Stimulated activated CD8-positive, alpha-beta memory T cell treated with anti-CD3 and anti-CD28 coated beads, Interleukin-4, amount 100 ng/mL, for 48 hours (primary cell): ENCODE data around the gene CCDC57.

Source experiments
- DNase-seq: peaks from one replicate; pipeline ENCODE4 v3.0.0-alpha.2; 2020

Gene CCDC57

DNA sequence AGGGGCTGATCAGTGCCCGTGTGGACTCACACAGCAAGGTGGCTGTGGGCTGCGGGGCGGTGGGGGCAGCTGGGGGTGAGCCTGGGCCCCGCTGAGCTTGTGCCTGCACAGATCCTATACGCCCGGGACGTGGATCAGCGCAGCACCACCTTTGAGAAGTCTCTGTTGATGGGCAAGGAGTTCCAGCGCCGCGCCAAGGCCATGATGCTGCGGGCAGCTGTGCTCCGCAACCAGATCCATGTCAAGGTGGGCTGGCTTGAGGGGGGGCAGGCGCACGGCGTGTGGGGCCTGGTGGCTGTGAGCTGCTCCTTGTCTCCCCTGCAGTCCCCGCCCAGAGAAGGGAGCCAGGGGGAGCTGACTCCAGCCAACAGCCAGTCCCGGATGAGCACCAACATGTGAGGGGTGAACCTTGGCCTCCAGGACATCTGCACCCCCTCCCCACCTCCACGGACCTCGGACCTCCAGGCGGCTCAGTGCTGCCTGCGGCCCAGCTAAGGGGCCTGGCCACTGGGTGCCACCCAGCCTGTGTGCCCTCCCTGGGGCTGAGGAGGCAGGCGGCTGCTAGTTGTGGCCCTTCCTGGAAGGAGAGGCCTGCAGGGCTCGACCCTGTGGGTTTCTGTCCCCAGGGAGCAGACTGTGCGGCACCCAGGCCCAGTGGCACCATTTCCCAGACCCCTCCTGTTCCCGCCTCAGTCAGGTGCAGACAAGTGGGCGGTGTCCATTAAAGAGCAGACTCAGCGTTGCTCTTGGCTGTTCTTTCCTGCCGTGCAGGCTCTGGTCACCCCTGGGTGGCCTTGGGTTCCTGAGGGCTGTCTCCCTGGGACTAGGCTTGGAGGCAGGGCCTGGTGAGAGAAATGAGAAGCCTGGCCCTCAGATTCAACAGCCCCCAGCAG is 155.7 kb downstream of the CCDC57 start:
- no peak for DNase-seq

- DNase-seq, result no peak
Measured at GRCh38 chr17:82055965-82056728, 156.5 kb downstream of the CCDC57 start.

DNA sequence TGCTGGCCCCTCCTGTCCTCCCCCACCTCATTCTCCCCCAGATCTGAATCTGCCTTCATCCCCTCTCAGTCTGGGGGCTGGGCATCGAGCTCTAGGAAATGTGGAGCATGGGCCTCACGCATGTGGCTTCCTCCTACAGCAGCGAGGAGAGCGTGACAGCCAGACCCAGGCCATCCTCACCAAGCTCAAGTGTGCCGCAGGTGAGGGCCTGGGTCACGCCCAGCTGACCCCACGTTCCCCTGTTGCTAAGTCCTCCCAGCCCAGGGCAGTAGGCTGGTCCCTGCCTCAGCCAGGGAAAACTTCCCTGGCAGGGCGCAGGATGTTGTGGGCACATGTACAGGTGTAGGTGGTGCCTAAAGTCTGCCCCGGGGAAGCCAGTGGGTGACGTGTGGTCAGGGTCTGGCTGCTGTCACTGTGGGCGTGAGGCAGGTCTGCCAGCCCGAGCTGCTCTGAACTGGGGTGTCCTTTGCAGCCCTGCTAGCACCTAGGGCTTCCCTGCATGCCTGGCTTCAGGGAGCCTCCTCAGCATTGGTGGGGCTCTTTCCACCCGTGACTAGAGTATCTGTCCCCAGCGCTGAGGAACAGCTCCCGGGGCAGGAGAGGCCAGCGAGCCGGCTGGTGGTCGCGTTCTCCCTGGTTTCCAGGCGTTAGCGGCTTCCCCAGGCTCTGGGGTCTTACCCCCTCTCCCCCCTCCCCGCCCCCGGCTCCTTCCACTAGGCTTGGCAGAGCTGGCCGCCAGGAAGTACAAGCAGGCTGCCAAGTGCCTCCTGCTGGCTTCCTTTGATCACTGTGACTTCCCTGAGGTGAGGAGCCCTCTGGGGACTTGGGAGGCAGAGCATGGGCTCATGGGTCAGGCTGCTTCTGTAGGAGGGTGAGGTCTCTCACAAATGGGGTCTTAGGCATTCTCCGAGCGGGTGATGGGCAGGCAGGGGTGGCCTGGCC is 157.3 kb downstream of the CCDC57 start:
- DNase-seq, result no peak

GRCh38 chr17:82054351-82055022 is 158.2 kb downstream of the CCDC57 start:
- no peak for DNase-seq

DNA sequence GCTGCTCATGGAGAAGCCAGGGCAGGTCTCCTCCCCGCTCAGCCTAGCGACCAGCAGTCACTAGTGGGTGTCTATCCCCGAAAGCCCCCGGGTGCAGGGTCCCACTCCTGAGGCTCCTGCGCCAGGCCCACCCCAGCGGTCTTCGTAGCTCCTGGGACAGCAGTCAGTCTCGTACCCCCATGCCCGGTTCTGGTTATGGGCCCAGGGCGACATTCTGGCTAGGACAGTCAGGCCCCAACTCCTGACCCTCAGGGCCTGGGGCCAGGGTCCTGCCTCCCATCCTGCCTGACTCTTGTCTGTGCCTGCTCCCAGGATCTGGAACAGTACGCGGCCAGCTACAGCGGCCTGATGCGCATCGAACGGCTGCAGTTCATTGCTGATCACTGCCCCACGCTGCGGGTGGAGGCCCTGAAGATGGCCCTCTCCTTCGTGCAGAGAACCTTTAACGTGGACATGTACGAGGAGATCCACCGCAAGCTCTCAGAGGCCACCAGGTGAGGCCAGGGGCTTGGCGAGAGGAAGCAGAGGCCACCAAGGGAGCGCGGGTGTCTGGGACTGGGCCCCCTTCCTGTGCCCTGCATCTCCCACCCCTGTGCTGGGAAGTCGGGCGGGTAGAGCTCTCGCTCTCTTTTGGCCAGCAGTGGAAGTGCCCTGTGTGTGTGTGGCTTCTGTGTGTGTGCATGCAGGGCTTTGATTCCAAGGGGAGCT is 158.9 kb downstream of the CCDC57 start:
- DNase-seq, result no peak

- no peak for DNase-seq
Measured at GRCh38 chr17:82053130-82053529, 159.5 kb downstream of the CCDC57 start.

DNA sequence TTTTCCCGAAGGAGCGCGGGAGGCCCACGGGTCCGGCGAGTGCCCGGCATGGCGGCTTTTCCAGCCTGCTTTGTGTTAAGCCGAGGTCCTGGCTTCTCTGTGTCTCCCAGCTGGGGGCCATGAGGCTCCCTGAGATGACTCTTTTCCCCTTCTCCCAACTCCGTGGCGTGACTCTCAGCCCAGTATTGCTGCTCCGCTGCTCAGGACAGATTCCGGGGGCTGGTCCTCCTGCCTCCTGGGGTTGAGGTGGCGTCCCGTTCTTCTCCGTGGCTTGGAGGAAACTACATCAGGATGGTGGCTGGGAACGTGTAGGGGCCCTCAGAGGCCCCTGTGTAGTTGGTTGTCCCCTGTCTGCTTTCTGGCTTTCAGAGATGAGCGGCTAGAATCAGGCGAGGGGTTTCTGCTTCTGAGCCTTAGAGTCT is 160.0 kb downstream of the CCDC57 start:
- no peak for DNase-seq

- peak; percentile 90 for DNase-seq
Measured at GRCh38 chr17:82051776-82052637, 160.6 kb downstream of the CCDC57 start, which contains the start of the genes GPS1 and RFNG. Gene GPS1 (plus strand): TSS chr17:82051898. CDS start chr17:82051932, 34 bp downstream. Gene RFNG (minus strand): TSS chr17:82051811. CDS start chr17:82051766, 45 bp downstream.
